ENCODE measurements around the gene GRIA1. TPM values are rescaled to one million over a fixed set of nuclear protein-coding genes. Genes with fewer than 3 reads are reported as not detected.

GRIA1 gene
- total RNA-seq, 4 donors from 2014 or later = 0.27 to 1.9 (median 0.99) TPM

- no peak overlapping the region for H3K27ac ChIP-seq
- no peaks in the 10 kb centered on the region for H3K4me1 ChIP-seq
- no peaks in the 10 kb centered on the region for H3K36me3 ChIP-seq
- H3K9me3 ChIP-seq = no peaks in the 10 kb centered on the region
- no peaks in the 10 kb centered on the region for H3K27me3 ChIP-seq
- no peak for ATAC-seq
- H3K4me3 ChIP-seq = no peak overlapping the region
- TF ChIP-seq POLR2A (IDR thresholded peaks at IDR 0.05) (no peak), CTCF (IDR thresholded peaks at IDR 0.05) (no peak), EP300 (IDR thresholded peaks at IDR 0.05) (no peak), POLR2AphosphoS5 (IDR thresholded peaks at IDR 0.05) (no peak)
- 70 to 86% methylated on average over 1 to 2 of the region's 2 CpGs for WGBS, 2 donors (ENCODE audit: low coverage in 1 of 2)
Measured at GRCh38 chr5:153744751-153745150, 254.3 kb downstream of the GRIA1 start.

GRCh38 chr5:153745778-153746395, 255.4 kb downstream of the GRIA1 start:
- no peaks in the 10 kb centered on the region for H3K36me3 ChIP-seq
- no peak overlapping the region for H3K4me3 ChIP-seq
- H3K27ac ChIP-seq = no peak overlapping the region
- WGBS, 2 donors (ENCODE audit: low coverage in 1 of 2) = 53 to 58% methylated on average over 4 to 5 of the region's 5 CpGs
- H3K9me3 ChIP-seq = no peaks in the 10 kb centered on the region
- no peak for ATAC-seq
- H3K4me1 ChIP-seq = no peaks in the 10 kb centered on the region
- no peaks in the 10 kb centered on the region for H3K27me3 ChIP-seq
- no peak for TF ChIP-seq POLR2AphosphoS5 (IDR thresholded peaks at IDR 0.05)
- no peak for TF ChIP-seq CTCF (IDR thresholded peaks at IDR 0.05)
- no peak for TF ChIP-seq EP300 (IDR thresholded peaks at IDR 0.05)
- TF ChIP-seq POLR2A (IDR thresholded peaks at IDR 0.05) = no peak

GRCh38 chr5:153746440-153746839, 256.0 kb downstream of the GRIA1 start:
- Histone ChIP-seq H3K36me3 (no peaks in the 10 kb centered on the region), H3K4me1 (no peaks in the 10 kb centered on the region), H3K9me3 (no peaks in the 10 kb centered on the region), H3K27ac (no peak overlapping the region), H3K4me3 (no peak overlapping the region), H3K27me3 (no peaks in the 10 kb centered on the region)
- TF ChIP-seq POLR2A (IDR thresholded peaks at IDR 0.05) (no peak), EP300 (IDR thresholded peaks at IDR 0.05) (no peak), POLR2AphosphoS5 (IDR thresholded peaks at IDR 0.05) (no peak), CTCF (IDR thresholded peaks at IDR 0.05) (no peak)
- ATAC-seq = no peak
- 33 to 70% methylated on average over 2 to 3 of the region's 3 CpGs for WGBS, 2 donors (ENCODE audit: low coverage in 1 of 2)

- H3K27ac ChIP-seq = no peak overlapping the region
- no peak for ATAC-seq
Measured at GRCh38 chr5:153748823-153749222, 258.4 kb downstream of the GRIA1 start.

More at GRCh38 chr5:153748823-153749222, 258.4 kb downstream of the GRIA1 start:
- Histone ChIP-seq H3K9me3 (no peaks in the 10 kb centered on the region), H3K36me3 (no peaks in the 10 kb centered on the region), H3K27me3 (no peaks in the 10 kb centered on the region), H3K4me3 (no peak overlapping the region), H3K4me1 (no peaks in the 10 kb centered on the region)
- TF ChIP-seq POLR2A (IDR thresholded peaks at IDR 0.05) (no peak), POLR2AphosphoS5 (IDR thresholded peaks at IDR 0.05) (no peak), EP300 (IDR thresholded peaks at IDR 0.05) (no peak), CTCF (IDR thresholded peaks at IDR 0.05) (no peak)
- 83 to 87% methylated on average over 2 of the region's 2 CpGs for WGBS, 2 donors (ENCODE audit: low coverage in 1 of 2)

Measured in gastroesophageal sphincter (tissue), 4 donors.